Fibroblast of the aortic adventitia (primary cell): ENCODE measurements around the gene CMTM5. TPM values are rescaled to one million over a fixed set of nuclear protein-coding genes. Genes with fewer than 3 reads are reported as not detected.

ENCODE experiments used
- DNase-seq: peaks from one replicate; pipeline ENCODE4 v3.0.0-alpha.2; 2010; ENCODE audit warnings: low read depth
- H3K4me3 ChIP-seq: 2 replicates; pipeline ENCODE4 v1.5.1; 2011; ENCODE audit warnings: low read depth, mild to moderate bottlenecking, control low read depth, low read length, moderate library complexity
- CTCF ChIP-seq: IDR thresholded peaks from 2 replicates; pipeline ENCODE4 v1.5.1; 2011; ENCODE audit warnings: mild to moderate bottlenecking, low read length, control low read depth, inconsistent platforms; ENCODE audit not compliant: insufficient read depth
- total RNA-seq: library from RNA; depleted of rRNA; stranded (reverse); fragments of >200 nt; gene quantifications from 2 replicates; pipeline ENCODE4 v1.2.3, GENCODE V29; 2012; ENCODE audit warnings: low replicate concordance

The CMTM5 gene
- total RNA-seq, 1 donor, result not detected

GRCh38 chr14:23345987-23346692 lies 30.7 kb upstream of the CMTM5 start:
- DNase-seq, result no peak
- TF ChIP-seq CTCF, result no peak
- H3K4me3 ChIP-seq, result no peak overlapping the region

- no peak for DNase-seq
- no peak overlapping the region for H3K4me3 ChIP-seq
- no peak for TF ChIP-seq CTCF
Observed at GRCh38 chr14:23346693-23347405, 30.0 kb upstream of the CMTM5 start.

GRCh38 chr14:23347406-23348296 lies 29.2 kb upstream of the CMTM5 start:
- DNase-seq, result no peak
- H3K4me3 ChIP-seq, result no peak overlapping the region
- TF ChIP-seq CTCF, result no peak

GRCh38 chr14:23348297-23348655 lies 28.6 kb upstream of the CMTM5 start:
- no peak for TF ChIP-seq CTCF
- DNase-seq, result no peak
- H3K4me3 ChIP-seq, result no peak overlapping the region

GRCh38 chr14:23349156-23349845 lies 27.5 kb upstream of the CMTM5 start:
- no peak overlapping the region for H3K4me3 ChIP-seq
- no peak for TF ChIP-seq CTCF
- DNase-seq, result no peak

GRCh38 chr14:23351681-23352505 lies 25.0 kb upstream of the CMTM5 start:
- DNase-seq, result no peak
- no peak for TF ChIP-seq CTCF
- H3K4me3 ChIP-seq, result peak overlapping the region; percentile 78
